ENCODE results near the gene SYT1.

- TF ChIP-seq CTCF (conservative IDR thresholded peaks at IDR 0.05; ENCODE audit: low read depth in 2 of 2) (no peak), CREB1 (CRISPR knock-in tag; IDR thresholded peaks at IDR 0.05; ENCODE audit: low read depth) (no peak)
- TF ChIP-seq, protein P1, sequence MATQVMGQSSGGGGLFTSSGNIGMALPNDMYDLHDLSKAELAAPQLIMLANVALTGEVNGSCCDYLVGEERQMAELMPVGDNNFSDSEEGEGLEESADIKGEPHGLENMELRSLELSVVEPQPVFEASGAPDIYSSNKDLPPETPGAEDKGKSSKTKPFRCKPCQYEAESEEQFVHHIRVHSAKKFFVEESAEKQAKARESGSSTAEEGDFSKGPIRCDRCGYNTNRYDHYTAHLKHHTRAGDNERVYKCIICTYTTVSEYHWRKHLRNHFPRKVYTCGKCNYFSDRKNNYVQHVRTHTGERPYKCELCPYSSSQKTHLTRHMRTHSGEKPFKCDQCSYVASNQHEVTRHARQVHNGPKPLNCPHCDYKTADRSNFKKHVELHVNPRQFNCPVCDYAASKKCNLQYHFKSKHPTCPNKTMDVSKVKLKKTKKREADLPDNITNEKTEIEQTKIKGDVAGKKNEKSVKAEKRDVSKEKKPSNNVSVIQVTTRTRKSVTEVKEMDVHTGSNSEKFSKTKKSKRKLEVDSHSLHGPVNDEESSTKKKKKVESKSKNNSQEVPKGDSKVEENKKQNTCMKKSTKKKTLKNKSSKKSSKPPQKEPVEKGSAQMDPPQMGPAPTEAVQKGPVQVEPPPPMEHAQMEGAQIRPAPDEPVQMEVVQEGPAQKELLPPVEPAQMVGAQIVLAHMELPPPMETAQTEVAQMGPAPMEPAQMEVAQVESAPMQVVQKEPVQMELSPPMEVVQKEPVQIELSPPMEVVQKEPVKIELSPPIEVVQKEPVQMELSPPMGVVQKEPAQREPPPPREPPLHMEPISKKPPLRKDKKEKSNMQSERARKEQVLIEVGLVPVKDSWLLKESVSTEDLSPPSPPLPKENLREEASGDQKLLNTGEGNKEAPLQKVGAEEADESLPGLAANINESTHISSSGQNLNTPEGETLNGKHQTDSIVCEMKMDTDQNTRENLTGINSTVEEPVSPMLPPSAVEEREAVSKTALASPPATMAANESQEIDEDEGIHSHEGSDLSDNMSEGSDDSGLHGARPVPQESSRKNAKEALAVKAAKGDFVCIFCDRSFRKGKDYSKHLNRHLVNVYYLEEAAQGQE (IDR thresholded peaks at IDR 0.05; ENCODE audit: unreplicated experiment): no peak
Observed at GRCh38 chr12:79294590-79294989, 430.0 kb downstream of the SYT1 start.
